CD1c-positive myeloid dendritic cell (primary cell): ENCODE results near the gene TLX1.
A peak's percentile ranks its signal among the peaks of the same experiment; 100 is the strongest.

Experiments
- DNase-seq: peaks from one replicate; pipeline ENCODE4 v3.0.0-alpha.2; 2016; ENCODE audit errors: extremely low spot score

TLX1 gene

GRCh38 chr10:101112799-101113594 is 18.1 kb upstream of the TLX1 start:
- no peak for DNase-seq

GRCh38 chr10:101113890-101114403 is 17.2 kb upstream of the TLX1 start:
- DNase-seq = no peak

GRCh38 chr10:101114646-101115045 is 16.5 kb upstream of the TLX1 start:
- peak; percentile 59 for DNase-seq

GRCh38 chr10:101116754-101117153 is 14.3 kb upstream of the TLX1 start:
- DNase-seq = no peak

- DNase-seq = no peak
Observed at GRCh38 chr10:101118031-101118430, 13.1 kb upstream of the TLX1 start.

DNA sequence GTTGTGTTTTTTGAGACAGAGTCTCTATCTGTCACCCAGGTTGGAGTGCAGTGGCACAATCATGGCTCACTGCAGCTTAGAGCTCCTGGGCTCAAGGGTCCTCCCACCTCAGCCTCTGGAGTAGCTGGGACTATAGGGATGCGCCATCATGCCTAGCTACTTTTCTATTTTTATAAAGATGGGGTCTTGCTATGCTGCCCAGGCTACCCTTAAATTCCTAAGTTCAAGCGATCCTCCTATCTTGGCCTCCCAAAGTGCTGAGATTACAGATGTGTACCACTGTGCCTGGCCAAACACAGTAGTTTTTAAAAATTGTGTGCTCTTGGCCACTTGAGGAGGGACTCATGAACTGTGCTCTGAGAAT is 10.6 kb upstream of the TLX1 start:
- no peak for DNase-seq

- DNase-seq = peak; percentile 16
Observed at GRCh38 chr10:101120884-101121653, 10.0 kb upstream of the TLX1 start.

- DNase-seq = no peak
Observed at GRCh38 chr10:101121654-101122031, 9.5 kb upstream of the TLX1 start.

GRCh38 chr10:101122270-101123084 is 8.6 kb upstream of the TLX1 start:
- no peak for DNase-seq

DNA sequence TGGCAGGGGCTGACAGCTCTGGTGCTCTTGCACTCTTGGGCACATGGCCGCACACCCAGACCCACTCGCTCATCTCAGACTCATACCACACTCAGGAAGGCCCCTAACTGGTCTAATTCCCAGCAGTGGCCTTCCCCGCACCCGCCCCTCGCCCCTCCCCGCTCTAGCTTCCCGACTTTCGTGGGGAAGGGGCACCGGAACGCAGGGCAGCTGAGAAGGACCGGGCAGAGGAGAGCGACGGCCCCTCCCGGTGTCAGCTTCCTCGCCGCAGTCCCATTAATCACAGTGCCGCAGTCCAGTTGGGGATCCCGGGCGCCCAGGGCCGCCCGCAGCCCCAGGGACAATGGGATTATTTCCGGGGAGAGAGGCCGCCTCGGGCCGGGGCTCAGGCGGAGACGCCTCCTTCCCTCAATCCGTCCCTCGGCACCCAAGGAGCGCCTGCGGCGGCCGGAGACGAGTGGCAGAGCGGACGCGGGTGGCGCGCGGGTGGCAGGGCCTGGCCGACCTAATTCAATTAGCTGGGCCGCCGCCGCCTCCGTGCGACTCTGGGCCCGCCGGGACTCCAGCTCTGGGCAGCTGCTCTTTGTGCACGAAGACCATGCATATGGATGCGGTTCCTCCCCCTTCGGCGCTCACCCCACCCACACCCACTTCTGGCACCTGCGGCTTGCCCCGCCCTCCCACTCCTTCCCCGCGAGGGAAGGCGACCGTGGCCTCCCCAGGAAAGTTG is 7.8 kb upstream of the TLX1 start:
- DNase-seq = no peak

DNA sequence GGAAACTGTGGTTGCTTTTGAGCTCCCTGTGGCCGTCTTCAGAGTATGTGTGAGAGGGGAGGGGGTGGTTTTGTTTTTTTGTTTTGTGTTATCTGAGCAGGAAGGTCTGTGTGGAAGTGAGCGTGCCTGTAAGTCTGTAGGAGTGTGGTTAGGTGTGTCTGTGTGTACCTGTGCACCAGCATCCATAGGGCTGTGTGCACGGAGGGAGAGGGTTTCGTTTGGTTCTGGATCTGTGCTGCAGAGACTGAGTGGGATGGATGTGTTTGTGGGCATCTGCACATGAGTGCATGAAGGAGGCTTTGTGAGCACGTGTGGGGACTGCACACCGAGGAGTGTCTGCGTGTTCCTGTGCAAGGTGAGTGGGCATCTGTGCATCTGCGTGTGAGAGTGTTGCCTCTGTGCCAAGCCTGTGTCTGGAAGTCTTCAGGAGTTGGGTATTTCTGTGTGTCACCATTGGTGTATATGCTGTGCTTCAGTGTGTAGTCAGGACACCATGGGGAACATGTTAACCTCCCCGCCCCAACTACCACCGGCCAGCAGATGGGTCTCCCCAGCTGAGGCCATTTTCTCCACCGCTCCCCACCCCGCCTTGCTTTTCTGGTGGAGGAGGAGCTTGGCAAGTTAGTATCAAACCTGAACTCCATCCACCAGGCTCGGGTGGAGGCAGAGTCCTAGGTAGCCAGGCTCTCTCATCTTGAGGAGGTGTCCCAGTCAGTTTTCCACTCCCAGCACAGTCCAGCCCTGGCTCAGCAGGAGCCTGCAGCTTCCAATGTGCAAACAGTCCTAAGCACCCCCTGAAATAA is 7.1 kb upstream of the TLX1 start:
- no peak for DNase-seq

DNA sequence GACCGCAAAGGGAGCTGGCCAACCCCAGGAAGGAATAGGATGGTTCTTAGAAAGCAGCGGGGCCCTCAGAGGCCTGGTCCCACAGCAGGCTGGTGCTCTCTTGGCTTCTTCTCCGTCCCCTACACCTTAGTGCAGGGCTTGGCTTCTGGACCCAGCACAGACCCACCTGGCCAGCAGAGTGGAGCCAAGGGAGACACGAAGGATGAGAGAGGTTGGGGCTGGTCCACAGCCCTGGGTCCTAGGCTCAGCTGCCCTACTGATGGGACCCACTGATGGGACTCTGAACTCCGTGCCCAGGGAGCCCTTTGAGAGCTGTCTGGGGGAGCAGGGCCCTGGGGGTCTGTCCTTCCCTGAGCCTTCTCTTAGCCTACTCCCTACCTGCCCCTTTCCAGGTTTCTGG is 6.2 kb upstream of the TLX1 start:
- DNase-seq = no peak

- no peak for DNase-seq
Observed at GRCh38 chr10:101126684-101127628, 4.1 kb upstream of the TLX1 start.

DNA sequence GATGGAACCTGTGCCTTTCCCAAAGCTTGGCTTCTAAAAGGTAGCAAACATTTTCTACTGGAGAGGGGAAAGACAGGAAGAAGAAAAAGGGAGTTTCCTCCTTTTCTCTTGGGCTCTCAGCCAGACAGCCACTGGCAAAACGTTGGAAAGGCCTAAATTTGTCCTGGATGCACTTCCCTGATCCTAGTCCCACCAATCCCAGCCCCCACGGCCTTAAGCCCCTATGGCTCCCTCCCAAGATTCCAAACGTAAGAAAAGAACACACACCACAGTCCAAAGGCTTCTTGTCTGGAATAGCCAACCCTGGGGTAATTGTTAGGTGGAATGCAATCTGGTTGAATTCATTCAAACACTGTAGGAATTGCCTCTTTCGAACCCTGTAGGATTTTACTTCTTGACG is 959 bp upstream of the TLX1 start:
- no peak for DNase-seq

DNA sequence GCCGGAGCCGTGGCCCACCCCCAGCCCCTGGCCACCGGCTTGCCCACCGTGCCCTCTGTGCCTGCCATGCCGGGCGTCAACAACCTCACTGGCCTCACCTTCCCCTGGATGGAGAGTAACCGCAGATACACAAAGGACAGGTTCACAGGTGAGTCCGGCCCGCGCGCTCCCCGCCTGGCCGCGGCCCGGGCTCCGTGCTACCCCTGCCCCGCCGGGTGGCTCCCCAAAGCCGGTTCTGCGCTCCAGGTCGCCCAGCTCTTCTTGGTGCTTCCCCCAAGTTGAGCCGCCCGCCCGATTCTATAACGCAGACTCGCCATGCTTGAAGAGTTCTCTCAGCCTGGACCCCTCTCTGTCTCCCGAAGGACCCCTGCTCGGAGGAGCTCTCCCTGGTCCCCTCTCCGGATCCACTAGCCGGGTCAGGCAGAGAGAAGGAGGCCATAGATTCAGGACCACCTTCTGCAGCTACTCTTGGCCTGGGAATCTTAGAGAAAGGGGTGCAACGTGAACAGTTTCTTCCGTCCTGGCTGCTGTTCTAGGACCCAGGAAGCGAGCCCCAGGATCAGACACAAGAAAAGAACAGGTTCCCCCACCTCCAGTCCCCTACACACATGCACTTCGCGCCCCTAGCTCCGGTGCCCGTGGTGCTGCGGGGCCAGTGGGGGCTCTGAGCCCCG is 999 bp downstream of the TLX1 start:
- no peak for DNase-seq

- DNase-seq = no peak
Observed at GRCh38 chr10:101132636-101133473, 1.8 kb downstream of the TLX1 start.

- no peak for DNase-seq
Observed at GRCh38 chr10:101133489-101134298, 2.6 kb downstream of the TLX1 start.
